ENCODE measurements around the gene DGAT2.

DNA sequence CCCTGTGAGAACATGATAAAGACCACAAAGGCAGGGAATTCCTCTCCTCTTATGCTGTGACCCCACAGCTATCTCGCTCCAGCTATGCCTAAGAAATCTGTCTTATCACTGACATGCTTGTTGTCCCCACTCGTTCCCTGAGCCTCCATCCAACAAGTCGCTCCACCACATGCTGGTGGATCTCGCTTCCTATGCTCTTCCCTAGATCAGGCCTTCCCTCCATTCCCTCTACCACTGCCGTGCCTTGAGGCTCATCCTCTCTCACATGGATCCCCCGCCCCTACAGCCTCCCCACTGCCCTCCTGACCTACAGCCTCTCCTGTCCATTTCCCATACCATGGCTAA, 1.4 kb upstream of the DGAT2 start:
- no peak for TF ChIP-seq TCF12 (IDR thresholded peaks at IDR 0.05; ENCODE audit: low read depth)
- TF ChIP-seq EP300 (IDR thresholded peaks at IDR 0.05; ENCODE audit: borderline replicate concordance) = no peak
- TF ChIP-seq, protein P1, sequence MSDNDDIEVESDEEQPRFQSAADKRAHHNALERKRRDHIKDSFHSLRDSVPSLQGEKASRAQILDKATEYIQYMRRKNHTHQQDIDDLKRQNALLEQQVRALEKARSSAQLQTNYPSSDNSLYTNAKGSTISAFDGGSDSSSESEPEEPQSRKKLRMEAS (IDR thresholded peaks at IDR 0.05) = no peak
- TF ChIP-seq EGR1 (IDR thresholded peaks at IDR 0.05) = no peak
- no peak for TF ChIP-seq TAF1 (IDR thresholded peaks at IDR 0.05; ENCODE audit: low read depth)

All from Ishikawa (cell line).